DMS153 treated with DMSO at 0.1 percent for 48 hours (cell line): ENCODE data around the gene TAF1C.
"Not testable (repeated sequence)": the region's sequence is repeated elsewhere in the genome, so short reads cannot be mapped to it uniquely, and the experiment has no call there.

Experiments
- DNase-seq: peaks from one replicate; lab custom pipeline; 2025; ENCODE audit not compliant: unreplicated experiment; lab: John Stamatoyannopoulos, UW

Gene TAF1C

DNA sequence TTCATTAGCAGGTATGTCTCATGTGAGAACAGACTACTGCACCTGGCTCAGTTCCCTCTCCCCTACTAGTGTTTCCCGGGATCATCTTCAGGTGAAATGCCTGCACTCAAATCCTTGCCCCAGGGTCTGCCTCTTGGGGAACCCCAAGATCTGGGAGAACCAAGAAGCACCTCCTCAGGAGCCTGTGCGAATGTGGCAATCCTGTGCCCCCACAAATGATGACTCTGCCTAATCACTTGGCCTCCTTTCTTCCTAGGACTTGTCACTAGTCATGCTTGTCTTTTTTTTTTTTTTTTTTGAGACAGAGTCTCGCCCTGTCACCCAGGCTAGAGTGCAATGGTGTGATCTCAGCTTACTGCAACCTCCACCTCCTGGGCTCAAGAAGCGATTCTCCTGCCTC is 25.8 kb upstream of the TAF1C start:
- DNase-seq = no peak

DNA sequence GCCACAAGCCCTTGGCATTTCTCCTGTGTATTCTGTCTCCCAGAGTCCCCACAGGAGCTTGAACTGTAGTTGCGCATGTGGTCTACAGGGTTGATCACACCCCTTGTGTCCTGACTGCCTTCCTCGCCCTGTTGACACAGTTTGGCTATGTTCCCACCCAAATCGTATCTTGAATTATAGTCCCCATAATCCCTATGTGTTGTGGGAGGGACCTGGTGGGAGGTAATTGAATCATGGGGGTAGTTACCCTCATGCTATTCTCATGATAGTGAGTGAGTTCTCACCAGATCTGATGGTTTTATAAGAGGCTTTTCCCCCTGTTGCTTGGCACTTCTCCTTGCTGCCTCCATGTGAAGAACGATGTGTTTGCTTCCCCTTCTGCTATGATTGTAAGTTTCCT is 25.3 kb upstream of the TAF1C start:
- no peak for DNase-seq

DNA sequence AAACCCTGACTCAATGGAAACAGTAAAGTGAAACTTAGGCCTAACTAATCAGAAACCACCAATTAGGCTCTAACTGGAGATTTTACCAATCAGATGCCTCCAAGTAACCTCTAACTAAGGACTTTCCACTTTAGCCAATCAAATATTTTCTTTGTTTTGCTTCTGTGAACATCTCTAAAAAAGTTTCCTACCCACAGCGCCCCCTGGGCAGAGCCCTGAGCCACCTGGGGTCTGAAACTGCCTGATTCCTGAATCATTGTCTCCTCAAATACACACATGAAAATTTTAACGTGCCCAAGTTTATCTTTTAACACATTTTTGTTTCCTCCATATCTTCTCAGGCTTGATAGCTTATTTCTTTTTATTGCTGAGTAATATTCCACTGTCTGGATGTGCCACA is 23.1 kb upstream of the TAF1C start:
- no peak for DNase-seq

DNA sequence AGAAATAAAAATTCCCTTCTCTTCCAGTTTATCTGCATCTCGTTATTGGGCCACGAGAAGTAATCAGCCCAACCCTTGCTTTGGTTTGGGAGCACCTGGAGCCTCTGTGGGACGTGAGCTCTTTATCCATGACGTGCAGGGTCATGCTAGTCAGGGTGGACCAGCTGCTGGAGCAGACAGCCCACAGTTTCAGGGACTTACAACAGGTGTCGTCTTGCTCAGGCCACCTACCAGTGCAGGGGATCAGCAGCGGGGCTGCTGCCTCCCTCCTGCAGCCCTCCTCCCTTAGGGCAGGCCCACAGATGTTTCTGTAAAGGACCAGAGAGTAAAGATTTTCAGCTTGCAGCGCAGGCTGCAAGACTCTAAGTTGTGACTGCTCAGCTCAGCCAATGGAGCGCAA is 21.0 kb upstream of the TAF1C start:
- DNase-seq = no peak

DNA sequence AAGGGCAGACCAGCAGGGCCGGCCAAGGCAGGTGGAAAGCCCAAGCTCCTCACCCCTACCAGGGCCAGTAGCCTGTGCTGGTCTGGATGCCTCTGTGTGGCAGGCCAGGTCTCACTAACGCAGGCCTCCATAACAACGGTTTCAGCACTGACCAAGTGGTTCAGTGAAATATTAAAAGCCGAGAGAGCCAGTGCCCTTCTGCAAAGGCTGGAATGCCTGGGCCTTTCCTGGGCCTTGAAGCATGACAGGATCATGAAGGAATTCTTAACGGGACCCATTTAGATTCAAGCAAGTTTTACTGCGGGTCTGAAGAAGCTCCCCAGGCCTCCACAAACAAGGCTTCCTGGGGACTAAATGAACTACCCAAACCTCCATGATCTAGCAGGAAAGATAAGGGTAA is 20.4 kb upstream of the TAF1C start:
- no peak for DNase-seq

DNA sequence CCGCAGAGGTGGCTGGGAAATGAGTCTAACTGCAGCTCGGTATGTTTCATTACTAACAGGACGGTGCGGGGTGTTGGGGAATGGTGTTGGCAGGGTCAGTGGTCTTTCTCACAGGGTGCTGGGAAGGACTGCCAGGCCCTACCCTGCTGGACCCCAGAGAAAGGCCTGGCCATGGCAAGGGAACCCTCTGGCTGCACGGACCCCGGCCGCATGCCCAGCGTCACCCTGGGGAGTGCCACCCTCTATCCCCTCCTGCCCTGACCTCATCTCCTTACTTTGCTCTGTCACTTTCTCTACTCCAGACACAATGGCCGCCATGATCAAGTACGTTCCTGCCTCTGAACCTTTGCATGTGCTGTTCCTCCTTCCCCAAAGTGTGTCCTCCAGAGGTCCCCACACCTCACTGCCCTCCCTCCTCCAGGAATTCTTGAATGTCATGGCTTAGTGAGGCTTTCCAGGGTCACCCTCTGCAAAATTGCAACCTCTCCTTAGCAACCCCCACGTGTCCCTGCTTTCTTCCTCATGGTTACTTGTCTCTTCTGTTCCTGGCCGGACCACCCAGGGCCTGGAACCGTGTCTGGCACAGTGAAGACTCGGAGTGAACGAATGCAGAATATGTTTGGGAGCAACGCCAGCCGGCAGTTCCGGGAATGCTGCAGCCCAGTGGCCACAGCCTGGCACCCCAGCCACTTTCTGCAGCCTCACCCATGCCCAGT is 19.3 kb upstream of the TAF1C start:
- no peak for DNase-seq

DNA sequence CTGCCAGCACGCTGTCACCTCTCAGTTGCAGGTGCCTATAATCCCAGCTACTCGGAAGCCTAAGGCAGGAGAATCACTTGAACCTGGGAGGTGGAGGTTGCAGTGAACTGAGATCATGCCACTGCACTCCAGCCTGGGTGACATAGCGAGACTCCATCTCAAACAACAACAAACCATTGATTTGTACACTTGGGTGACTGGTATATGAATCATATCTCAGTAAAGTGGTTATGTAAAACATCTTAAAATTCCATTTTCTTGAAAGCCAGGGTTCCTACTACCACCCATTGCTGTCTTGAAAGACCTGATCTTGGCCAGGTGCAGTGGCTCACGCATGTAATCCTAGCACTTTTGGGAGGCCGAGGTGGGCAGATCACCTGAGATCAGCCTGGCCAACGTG is 18.3 kb upstream of the TAF1C start:
- DNase-seq = not testable (repeated sequence)

DNA sequence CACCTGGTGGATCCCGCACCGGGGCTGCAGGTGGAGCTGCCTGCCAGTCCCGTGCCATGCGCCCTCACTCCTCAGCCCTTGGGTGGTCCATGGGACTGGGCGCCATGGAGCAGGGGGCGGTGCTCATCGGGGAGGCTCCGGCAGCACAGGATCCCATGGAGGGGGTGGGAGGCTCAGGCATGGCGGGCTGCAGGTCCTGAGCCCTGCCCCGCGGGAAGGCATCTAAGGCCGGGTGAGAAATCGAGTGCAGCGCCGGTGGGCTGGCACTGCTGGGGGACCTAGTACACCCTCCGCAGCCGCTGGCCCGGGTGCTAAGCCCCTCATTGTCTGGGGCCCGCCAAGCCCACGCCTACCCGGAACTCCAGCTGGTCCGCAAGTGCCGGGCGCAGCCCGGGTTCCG is 17.7 kb upstream of the TAF1C start:
- not testable (repeated sequence) for DNase-seq

DNA sequence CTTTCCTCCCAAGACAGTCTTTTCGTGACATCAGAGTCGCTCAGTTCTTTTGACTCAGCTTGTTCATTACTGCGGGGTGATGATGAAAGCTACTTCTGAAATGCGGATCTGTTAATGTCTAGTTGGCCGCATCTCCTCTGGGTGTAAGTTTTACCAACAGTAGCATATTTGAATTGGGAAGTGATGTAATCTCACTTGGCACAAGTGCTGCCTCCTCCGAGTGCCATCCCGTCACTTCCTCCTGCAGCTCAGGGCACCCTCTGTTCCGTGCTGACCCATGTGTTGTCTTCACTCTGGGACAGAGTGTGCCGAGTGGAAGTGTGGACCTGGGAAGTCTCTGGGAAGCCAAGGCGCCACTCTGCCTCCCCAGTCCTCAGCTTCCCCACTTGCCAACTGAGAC is 13.0 kb upstream of the TAF1C start:
- DNase-seq = no peak

DNA sequence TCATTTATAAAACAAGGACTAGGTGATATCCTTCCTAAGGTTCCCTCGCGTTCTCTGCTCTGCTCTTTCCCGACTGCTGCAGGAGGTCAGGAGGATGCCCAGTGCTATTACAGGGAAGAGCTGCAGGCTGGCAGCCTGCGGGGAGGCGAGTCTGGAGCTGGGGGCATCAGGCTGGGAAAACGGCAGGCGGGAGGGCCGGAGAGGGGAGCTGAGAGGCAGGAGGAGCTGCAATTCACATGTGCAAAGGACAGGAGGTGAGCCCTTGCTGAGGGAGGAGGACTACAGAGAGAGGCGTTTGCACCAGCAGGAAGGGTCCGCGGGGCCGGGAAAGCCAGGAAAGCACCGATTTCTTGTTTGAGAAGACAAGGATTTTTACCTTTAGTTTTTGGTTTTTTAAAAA is 12.2 kb upstream of the TAF1C start:
- DNase-seq = no peak

DNA sequence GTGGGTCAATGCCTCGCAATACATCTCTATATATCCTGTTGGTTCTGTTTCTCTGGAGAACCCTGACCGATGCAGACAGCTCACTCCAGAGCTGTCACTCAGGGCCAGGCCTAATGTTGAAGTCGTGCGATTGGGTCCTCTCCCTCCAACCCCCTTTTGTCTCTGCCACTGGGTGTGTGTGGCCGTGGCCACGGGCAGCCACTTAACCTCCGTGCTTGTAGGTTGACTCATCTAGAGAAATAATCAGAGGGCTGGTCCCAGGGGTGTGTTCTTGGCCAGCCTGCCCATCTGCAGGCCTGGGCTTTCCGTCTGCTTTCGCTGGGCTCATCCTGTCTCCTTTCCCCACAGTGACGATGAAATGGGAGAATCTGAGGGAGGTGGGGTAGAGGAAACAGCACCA is 11.5 kb upstream of the TAF1C start:
- DNase-seq = no peak

DNA sequence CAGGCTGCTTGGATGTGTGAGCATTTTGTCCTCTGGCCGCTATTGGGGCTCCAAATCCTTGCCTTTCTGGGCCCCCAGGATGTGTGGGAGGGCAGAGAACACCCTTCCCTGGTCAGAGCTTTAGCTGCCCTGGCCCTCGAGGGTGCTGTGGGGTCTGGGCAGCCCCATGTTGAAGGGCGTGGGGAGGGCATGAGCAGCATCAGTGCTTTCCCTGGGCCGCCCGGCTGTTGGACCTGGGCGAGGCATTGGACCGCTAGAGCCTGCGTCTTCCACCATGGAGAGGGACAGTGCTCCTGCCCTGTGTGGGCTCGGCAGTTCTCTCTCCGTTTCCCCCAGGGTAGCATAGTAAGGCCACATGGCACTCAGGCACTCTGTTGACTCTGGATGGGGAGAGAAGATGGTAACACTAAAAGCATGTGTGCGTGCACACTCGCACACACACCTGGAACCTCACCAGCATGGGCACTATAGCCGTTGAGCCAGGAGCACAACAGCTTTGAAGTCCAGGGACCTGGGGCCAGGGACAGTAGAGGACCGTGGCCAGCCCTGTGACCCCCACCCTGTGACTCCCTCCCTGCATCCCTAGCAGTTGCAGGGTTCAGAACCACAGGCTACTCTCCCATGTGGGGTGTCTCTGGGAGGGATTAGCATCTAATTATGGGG is 10.7 kb upstream of the TAF1C start:
- no peak for DNase-seq

DNA sequence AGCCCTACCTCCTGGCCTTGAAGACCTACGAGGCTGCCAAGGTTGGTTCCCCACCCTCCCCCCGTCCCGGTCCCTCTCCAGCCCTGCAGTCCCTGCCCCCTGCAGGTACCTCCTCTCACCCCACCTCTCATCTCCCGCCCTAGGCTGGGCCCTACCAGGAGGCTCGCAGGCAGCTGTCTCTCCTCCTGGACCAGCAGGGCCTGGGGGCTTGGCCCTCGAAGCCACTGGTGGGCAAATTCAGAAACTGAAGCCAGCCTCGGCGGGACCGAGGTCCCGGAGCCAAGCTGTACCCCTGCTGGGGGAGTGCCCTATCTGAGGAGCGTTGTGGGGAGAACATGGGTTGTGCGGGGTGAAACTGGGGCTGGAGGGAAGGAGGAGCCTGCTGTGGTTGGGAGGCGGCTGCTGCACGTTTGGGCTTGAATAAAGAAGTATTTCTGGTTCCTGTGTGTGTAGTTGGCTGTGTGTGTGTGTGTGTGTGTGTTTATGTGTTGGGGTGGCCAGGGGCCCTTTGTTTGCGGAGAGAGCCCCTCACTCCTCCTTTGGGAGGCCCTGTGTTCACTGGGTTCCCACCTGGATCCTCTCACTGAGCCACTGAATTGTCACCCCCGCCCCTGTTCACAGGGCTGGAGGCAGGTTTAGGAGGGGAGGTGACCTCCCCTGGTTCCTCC is 10.0 kb upstream of the TAF1C start:
- DNase-seq = no peak

DNA sequence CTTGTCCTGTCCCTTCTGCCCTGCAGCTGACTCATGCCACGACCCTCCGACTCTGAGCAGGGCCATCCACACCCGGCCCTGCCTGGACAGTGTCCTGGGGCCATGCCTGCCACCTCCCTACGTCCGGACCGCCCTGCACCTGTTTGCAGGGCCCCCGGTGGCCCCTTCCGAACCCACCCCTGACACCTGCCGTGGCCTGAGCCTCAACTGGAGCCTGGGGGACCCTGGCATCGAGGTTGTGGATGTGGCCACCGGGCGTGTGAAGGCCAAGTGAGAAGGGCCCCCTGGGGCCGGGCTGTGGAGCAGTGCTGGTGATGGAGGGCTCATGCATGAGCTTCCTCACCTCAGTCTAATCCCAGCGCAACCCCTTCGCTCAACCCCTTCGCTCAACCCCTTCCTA is 9.2 kb upstream of the TAF1C start:
- DNase-seq = no peak

DNA sequence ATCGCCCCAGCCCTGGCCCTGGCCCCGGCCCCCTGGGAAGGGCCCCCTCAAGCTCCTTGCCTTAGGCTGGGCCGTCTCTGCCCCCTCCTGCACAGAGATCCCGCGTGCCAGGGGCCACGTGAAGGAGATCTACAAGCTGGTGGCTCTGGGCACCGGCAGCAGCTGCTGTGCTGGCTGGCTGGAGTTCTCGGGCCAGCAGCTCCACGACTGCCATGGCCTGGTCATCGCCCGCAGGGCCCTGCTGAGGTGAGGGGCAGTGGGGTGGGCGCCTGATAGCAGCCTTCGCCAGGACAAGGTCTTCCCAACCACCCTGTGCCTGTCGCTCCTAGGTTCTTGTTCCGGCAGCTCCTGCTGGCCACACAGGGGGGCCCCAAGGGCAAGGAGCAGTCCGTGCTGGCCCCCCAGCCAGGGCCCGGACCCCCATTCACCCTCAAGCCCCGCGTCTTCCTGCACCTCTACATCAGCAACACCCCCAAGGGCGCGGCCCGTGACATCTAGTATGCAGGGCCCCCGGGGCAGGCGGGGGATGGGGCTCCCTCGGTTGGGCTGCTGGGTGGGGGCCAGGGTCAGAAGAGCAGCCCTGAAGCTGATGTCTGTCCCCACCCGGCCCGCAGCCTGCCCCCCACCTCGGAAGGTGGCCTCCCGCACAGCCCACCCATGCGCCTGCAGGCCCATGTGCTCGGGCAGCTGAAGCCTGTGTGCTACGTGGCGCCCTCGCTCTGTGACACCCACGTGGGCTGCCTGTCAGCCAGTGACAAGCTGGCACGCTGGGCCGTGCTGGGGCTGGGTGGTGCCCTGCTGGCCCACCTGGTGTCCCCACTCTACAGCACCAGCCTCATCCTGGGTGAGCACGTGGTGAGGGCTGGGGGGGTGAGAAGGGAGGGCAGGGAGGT is 8.6 kb upstream of the TAF1C start:
- DNase-seq = no peak

DNA sequence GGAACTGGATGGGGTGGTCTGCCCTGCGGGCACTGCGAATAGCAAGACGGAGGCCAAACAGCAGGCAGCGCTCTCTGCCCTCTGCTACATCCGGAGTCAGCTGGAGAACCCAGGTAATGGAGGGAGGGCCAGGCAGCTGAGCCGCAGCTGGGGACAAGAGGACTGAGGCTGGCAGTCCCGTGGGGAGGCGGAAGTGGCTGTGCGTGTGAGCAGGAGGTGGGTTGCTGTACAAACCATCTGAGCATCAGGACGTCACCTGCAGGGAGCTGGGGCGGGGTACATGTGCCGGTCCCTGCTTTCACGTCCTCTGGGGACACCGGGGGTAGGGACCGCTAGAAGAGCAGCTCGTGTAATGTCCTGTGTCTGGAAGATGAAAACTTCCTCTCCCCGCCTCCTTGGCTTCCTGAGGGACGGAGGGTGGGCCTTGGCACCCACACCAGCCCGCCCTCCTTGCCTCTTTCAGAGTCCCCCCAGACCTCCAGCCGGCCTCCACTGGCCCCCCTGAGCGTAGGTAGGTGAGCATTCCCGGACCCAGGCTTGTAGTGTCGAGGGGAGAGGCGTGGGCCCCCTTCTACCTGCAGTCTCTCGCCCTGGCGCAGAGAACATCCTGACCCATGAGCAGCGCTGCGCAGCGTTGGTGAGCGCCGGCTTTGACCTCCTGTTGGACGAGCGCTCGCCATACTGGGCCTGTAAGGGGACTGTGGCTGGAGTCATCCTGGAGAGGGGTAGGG is 7.8 kb upstream of the TAF1C start:
- DNase-seq = peak; percentile 65

DNA sequence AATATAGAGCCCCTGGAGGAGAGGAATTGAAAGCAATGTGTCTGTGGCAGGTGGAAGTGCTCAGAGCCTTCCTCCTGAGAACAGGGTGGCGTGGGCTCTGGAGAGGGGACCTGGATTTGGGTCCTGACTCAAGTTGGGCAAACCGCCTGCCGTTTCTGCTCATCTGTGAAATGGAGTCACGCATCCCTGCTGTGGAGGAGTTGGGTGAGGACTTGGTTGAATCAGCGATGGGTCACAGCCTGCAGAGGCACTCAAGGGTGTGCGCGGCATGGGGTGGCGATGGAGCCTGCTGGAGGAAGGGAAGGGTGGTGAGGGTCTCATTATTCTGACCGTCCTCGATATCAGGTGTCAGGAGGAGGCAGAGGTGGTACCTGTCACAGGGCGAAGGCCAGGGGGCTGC is 7.2 kb upstream of the TAF1C start:
- DNase-seq = no peak

DNA sequence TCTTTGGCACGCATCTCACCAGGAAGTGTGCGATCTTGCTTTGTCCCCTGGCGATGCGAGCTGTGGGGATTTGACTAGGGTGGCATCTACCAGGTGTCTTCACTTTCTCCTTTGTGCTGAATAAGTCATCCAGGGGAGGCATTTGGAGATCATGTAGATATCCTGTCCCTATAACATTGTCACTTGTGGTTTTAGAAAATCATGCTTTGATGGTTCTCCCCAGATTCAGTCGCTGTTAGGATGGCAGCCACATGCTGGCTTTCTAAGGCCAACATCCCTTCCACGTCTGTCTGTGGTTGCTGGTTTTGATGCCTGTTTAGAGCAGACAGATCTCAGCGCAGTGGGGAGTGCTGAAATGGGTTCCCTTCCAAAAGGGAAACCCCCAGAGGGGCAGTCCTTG is 6.6 kb upstream of the TAF1C start:
- DNase-seq = no peak

DNA sequence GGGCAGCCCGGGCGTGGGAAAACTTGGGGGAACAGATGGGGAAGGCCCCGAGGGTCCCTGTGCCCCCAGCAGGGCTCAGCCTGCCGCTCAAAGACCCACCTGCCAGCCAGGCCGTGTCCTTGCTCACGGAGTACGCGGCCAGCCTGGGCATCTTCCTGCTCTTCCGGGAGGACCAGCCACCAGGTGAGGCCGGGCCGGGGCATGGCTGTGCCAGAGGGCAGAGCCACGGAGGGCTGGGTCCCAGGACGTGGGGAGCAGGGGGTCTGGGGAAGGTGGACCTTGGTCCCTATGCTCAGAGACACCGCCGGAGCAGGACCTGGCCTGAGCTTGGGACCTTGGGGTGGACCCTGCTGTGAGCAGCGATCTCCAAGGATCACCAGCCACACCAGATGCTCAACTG is 4.6 kb upstream of the TAF1C start:
- DNase-seq = no peak

DNA sequence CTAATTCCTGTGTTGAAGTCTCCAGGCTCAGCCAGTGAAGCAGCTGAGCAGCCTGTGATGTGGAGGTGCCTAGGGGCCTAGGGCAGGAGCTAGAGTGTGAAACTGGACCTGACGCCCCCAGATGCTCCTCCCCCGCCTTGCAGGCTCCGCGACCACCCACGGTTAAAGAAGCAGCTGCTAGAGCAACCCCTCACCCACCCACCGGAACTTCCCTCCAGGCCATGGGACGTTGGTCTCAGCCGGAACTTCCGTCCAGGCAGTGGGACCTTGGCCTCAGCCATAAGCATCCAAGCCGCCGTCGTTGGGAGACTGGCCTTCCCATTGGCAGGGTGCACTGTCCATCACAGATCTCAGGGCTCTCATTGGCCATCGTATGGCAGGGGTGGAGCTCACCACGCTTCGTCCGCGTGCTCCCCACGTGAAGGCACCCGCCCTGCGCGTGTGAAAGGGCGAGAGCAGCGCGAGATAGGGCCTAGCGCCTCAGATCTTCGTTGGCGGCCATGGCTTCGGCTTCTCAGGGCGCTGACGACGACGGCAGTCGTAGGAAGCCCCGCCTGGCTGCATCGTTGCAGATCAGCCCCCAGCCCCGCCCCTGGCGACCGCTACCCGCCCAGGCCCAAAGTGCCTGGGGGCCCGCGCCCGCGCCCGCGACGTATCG is 4.0 kb upstream of the TAF1C start, which contains the start of gene ADAD2:
ADAD2 (plus strand) TSS at position 427 of the 658 bp plus-strand sequence; CDS start at position 501, 74 bp downstream.
- DNase-seq = no peak
